ENCODE data around the gene COIL.
"Not testable (repeated sequence)": the region's sequence is repeated elsewhere in the genome, so short reads cannot be mapped to it uniquely, and the experiment has no call there.

COIL gene

GRCh38 chr17:56960596-56961538 lies at the start of gene COIL:
TSS of gene COIL (minus strand) at chr17:56961050. CDS start at chr17:56961019, 31 bp downstream.
- DNase-seq (ENCODE audit: low read depth in 2 of 2), result peak; percentile 78

DNA sequence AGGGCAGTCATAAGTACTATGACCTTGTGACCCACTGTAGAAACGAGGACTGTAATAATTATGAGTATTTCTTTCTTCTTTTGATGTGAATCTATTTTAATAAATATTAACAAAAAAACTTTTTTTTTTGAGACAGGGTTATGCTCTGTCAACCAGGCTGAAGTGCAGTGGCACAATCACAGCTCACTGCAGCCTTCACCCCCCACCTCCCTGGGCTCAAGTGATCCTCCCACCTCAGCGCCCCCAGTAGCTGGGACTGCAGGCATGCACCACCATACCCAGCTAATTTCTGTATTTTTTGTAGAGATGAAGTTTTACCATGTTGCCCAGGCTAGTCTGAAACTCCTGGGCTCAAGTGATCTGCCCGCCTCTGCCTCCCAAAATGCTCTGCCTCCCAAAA lies 49.6 kb upstream of the COIL start:
- DNase-seq (ENCODE audit: low read depth in 2 of 2), result no peak

DNA sequence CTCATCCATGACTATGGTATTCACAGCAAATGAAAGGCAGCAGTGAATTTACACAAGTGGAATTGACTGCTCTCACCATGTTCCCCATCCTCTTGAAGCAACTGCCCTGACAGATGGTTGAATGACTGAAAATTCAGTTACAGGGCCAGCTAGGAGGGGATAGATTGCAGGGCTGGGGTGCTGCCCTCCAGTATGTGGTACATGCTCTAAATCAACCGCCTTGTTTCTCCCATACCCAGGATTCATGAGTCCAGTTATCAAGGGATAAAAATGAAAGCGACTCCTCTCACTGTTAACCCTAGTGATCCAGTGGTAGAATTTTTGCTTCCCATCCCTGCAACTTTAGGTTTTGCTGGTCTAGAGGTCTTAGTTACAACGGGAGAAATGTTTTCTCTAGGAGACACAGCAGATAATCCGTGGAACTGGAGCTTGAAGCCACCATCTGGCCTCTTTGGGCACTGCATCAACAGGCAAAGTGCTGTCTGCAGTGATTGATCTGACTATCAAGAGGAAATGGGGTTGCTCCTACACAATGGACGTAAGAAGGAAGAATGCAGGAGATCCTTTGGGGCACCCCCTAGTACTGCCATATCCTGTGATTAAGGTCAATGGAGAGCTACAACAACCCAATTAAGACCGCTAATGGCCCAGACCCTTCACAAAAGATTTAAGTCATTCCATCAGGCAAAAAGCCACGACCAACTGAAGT lies 49.0 kb upstream of the COIL start:
- DNase-seq (ENCODE audit: low read depth in 2 of 2), result no peak

DNA sequence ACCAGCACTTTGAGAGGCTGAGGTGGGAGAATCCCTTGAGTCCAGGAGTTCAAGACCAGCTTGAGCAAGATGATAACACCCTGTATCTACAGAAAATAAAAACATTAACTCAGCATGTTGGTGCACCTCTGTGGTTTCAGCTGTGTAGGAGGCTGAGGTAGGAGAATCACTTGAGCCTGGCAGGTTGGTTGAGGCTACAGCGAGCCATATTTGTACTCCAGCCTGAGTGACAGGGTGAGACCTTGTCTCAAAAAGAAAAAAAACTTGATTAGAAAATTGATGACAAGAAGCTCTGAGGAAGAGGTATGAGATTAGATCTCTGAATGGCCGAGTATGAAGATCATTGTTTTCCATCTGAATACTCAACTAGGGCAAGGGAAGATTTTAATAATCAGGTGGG lies 48.1 kb upstream of the COIL start:
- no peak for DNase-seq (ENCODE audit: low read depth in 2 of 2)

DNA sequence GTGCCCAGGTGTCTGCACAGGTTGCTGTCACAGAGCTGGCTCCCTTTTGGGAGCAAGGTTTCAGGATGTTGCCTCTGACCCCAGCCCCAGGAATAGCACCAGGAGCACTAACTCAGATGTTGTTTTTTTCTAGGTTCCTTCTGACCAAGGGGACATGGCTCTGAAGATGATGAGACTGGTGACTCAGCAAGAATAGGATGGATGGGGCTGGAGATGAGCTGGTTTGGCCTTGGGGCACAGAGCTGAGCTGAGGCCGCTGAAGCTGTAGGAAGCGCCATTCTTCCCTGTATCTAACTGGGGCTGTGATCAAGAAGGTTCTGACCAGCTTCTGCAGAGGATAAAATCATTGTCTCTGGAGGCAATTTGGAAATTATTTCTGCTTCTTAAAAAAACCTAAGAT lies 45.2 kb upstream of the COIL start:
- no peak for DNase-seq (ENCODE audit: low read depth in 2 of 2)

GRCh38 chr17:57004944-57005579 lies 44.2 kb upstream of the COIL start:
- no peak for DNase-seq (ENCODE audit: low read depth in 2 of 2)

DNA sequence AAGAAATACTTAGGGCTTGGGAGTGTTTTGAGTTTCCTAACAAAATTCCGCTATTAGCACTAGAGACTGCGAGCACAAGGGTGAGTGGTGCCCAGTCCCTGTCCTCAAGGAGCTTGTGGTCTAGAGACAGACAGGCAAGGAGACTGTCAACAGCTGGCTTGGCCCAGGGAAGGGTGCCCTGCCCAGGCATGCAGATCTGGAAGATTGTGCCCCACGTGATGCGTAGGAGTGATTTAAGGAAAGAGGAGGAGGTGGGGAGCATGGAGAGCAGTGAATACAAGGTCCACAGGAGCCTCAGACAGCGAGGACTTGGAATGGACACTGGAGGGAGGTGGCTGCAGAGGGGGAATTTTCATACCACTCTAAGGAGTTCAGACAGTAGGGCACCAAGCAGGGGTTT lies 42.1 kb upstream of the COIL start:
- DNase-seq (ENCODE audit: low read depth in 2 of 2), result no peak

- no peak for DNase-seq (ENCODE audit: low read depth in 2 of 2)
Observed at GRCh38 chr17:57001541-57001940, 40.7 kb upstream of the COIL start.

DNA sequence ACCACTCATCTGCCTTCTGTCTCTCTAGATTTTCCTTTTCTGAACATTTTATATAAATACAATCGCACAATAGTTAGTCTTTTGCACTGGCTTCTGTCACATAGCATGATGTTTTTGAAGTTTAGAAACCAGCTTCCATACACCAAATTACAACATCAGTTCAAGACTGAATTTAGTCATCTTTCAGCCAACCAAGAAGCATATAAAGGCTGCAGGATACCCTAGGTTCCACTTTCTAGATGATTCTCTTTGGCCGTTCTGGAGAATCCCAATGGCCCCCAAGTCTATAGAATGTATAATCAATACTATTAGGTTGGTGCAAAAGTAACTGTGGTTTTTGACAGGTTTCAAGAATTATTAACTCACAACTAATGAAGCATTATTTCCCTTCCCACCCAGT lies 36.5 kb upstream of the COIL start:
- DNase-seq (ENCODE audit: low read depth in 2 of 2), result no peak

GRCh38 chr17:56995766-56996165 lies 34.9 kb upstream of the COIL start:
- no peak for DNase-seq (ENCODE audit: low read depth in 2 of 2)

GRCh38 chr17:56994009-56994792 lies 33.4 kb upstream of the COIL start:
- DNase-seq (ENCODE audit: low read depth in 2 of 2), result no peak

DNA sequence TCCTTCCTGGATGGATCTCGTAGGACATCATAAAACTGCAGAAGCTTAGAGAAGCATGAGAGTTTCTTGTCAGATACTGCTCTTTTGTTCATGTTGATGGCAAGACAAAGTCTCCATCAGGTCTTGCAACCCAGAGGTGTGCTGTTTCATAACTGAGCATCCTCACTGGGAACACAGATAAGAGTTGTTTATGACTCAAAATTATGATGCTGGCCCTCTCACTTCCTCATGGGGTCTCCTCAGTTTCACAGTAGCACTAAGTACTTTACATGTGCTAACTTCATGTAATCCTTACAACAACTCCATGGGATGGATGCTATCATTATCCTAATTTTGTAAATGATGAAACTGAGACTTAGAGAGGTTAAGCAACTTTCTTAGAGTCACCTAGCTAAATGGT lies 31.5 kb upstream of the COIL start:
- no peak for DNase-seq (ENCODE audit: low read depth in 2 of 2)

GRCh38 chr17:56988901-56989572 lies 28.2 kb upstream of the COIL start:
- DNase-seq (ENCODE audit: low read depth in 2 of 2), result no peak

GRCh38 chr17:56987283-56987834 lies 26.5 kb upstream of the COIL start:
- no peak for DNase-seq (ENCODE audit: low read depth in 2 of 2)

DNA sequence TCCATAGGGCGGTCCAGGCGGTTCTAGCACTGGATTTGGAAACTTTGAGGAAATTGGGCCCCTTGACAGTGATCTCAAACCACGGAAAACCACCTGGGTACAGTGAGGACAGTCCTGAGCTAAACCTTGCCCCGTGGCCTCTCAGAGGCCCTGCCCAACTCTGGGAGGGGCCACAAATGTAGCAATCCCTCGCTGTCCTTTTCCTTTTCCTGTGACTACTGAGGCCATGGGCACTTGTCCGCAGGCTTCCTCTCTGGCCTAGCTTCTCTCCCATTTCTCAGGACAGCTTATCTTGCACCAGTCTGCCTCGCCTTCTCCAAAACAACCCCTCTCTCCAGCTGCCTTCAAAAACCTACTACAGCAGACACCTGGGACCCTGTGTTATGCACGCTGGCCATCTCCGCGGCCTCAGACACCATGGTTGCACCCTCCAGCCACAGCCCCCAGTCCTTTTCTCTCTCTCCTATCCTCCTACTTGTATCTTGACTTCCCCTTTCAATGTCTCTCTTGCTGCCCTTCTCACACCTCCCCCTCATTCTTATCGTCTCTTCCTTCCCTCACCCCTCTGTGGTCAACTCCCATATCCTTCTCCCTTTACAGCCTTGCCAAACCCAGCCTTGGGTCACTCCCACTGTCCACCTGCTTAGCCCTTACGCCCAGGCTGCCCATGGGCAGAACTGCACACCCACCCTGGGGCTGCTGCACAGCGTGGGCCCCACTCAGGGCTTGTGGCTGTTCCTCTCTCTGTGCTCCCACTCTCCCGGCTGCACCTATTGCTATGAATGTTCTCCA lies 24.7 kb upstream of the COIL start:
- DNase-seq (ENCODE audit: low read depth in 2 of 2), result no peak

DNA sequence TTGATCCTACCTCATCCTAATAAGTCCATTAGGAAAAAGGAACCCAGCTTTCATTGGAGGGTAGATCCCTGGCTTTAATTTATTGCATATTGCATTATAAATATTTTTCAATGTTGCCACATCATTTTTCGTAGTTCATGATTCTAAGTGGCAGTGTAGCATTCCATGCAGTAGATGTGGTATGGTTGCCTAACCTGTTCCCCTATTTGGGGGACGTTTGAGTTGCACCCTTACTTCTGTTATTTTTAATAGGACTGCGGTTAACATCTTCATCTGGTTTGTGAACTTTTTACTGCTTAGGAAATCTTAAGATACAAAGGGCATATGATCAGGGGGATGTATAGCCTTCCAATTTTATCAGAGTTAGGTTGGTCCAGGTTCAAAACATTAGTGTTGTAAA lies 22.5 kb upstream of the COIL start:
- DNase-seq (ENCODE audit: low read depth in 2 of 2), result no peak

GRCh38 chr17:56982312-56982711 lies 21.5 kb upstream of the COIL start:
- DNase-seq (ENCODE audit: low read depth in 2 of 2), result no peak

DNA sequence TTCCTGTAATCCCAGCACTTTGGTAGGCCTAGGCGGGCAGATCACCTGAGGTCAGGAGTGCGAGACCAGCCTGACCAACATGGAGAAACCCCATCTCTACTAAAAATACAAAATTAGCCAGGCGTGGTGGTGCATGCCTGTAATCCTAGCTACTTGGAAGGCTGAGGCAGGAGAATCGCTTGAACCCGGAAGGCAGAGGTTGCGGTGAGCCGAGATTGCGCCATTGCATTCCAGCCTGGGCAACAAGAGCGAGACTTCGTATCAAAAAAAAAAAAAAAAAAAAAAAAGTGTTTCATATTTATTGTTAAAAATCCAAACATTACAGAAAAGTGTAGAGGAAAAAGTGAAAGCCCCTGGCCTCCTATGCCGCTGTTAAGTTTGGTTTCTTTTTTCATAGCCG lies 19.7 kb upstream of the COIL start:
- not testable (repeated sequence) for DNase-seq (ENCODE audit: low read depth in 2 of 2)

DNA sequence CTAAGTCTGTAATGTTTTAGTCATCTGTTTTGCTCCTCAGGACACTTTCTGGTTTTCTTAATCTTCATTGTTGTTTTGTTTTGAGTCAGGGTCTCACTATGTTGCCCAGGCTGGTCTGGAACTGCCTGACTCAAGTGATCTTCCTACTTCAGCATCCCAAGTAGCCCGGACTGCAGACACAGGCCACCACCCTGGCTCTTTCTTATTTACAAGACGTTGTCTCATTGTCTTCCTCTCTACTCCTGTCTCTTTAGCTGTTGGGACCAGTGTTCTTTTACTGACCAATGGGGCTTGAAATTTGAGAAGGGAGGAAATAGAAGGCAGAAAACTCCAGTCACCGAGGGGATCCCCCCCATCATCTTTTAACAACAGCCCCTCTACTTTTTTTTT lies 18.2 kb upstream of the COIL start:
- DNase-seq (ENCODE audit: low read depth in 2 of 2), result no peak

- no peak for DNase-seq (ENCODE audit: low read depth in 2 of 2)
Observed at GRCh38 chr17:56978441-56979090, 17.7 kb upstream of the COIL start.

Measured in fibroblast of skin of left quadriceps (primary cell).